Type B pancreatic cell (in vitro differentiated cells): ENCODE measurements around the gene LIM2. TPM values are rescaled to one million over a fixed set of nuclear protein-coding genes. Genes with fewer than 3 reads are reported as not detected.
"Not testable (repeated sequence)": the region's sequence is repeated elsewhere in the genome, so short reads cannot be mapped to it uniquely, and the experiment has no call there.

ENCODE experiments used
- DNase-seq: peaks from one replicate; pipeline ENCODE4 v3.0.0; 2021; ENCODE audit warnings: mixed read lengths; ENCODE audit not compliant: unreplicated experiment; ENCODE audit errors: extremely low spot score
- H3K27ac Mint-ChIP-seq: 2 replicates; pipeline ENCODE4 v1.8.0; 2021; ENCODE audit warnings: mild to moderate bottlenecking, mixed read lengths
- H3K27me3 Mint-ChIP-seq: 2 replicates; pipeline ENCODE4 v1.8.0; 2021; ENCODE audit warnings: mixed read lengths
- H3K36me3 Mint-ChIP-seq: 2 replicates; pipeline ENCODE4 v1.8.0; 2021; ENCODE audit warnings: mixed read lengths
- H3K4me1 Mint-ChIP-seq: one replicate; pipeline ENCODE4 v1.8.0; 2021; ENCODE audit warnings: mixed read lengths; ENCODE audit not compliant: unreplicated experiment
- H3K4me3 Mint-ChIP-seq: 2 replicates; pipeline ENCODE4 v1.8.0; 2021; ENCODE audit warnings: mild to moderate bottlenecking, mixed read lengths
- H3K9me3 Mint-ChIP-seq: 2 replicates; pipeline ENCODE4 v1.8.0; 2021; ENCODE audit warnings: mixed read lengths
- total RNA-seq: library from RNA; stranded (reverse); gene quantifications from 2 replicates; pipeline ENCODE4 v1.2.1, GENCODE V29; 2021; ENCODE audit warnings: low replicate concordance
- TF ChIP-seq, protein P1 (sequence below): fragments of 200-600 bp; sonication (generic); conservative IDR thresholded peaks from 2 replicates; pipeline ENCODE4 v1.5.0; 2021; ENCODE audit warnings: antibody characterized with exemption, mild to moderate bottlenecking

The LIM2 gene
- total RNA-seq, 1 donor from 2014 or later, result 19.5 TPM

DNA sequence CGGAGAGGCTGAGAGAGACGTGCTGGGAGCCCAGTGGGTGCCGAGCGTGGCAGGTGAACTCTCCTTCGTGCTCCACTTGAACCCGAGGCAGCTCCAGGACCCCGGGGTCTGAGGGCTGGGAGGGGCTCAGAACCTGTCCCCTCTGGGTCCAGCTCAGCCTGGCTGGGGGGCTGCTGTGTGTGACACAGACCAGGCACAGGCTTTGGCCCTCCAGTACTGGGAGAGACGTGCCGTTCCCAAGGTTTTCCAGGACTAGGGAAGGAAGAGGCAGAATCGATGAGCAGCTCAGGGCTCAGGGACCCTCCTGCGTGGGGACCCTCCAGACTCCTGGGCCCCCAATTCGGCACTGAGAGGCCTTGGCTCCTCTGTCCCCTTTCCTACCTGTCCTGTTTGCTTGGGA, 27.4 kb upstream of the LIM2 start:
- peaks cover 9% of the 10 kb centered on the region for H3K27me3 Mint-ChIP-seq
- H3K9me3 Mint-ChIP-seq, result no peaks in the 10 kb centered on the region
- TF ChIP-seq, protein P1, sequence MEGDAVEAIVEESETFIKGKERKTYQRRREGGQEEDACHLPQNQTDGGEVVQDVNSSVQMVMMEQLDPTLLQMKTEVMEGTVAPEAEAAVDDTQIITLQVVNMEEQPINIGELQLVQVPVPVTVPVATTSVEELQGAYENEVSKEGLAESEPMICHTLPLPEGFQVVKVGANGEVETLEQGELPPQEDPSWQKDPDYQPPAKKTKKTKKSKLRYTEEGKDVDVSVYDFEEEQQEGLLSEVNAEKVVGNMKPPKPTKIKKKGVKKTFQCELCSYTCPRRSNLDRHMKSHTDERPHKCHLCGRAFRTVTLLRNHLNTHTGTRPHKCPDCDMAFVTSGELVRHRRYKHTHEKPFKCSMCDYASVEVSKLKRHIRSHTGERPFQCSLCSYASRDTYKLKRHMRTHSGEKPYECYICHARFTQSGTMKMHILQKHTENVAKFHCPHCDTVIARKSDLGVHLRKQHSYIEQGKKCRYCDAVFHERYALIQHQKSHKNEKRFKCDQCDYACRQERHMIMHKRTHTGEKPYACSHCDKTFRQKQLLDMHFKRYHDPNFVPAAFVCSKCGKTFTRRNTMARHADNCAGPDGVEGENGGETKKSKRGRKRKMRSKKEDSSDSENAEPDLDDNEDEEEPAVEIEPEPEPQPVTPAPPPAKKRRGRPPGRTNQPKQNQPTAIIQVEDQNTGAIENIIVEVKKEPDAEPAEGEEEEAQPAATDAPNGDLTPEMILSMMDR, result no peak
- H3K36me3 Mint-ChIP-seq, result no peaks in the 10 kb centered on the region
- no peak overlapping the region for H3K4me3 Mint-ChIP-seq
- H3K27ac Mint-ChIP-seq, result no peak overlapping the region
- DNase-seq, result no peak
- H3K4me1 Mint-ChIP-seq, result no peaks in the 10 kb centered on the region

DNA sequence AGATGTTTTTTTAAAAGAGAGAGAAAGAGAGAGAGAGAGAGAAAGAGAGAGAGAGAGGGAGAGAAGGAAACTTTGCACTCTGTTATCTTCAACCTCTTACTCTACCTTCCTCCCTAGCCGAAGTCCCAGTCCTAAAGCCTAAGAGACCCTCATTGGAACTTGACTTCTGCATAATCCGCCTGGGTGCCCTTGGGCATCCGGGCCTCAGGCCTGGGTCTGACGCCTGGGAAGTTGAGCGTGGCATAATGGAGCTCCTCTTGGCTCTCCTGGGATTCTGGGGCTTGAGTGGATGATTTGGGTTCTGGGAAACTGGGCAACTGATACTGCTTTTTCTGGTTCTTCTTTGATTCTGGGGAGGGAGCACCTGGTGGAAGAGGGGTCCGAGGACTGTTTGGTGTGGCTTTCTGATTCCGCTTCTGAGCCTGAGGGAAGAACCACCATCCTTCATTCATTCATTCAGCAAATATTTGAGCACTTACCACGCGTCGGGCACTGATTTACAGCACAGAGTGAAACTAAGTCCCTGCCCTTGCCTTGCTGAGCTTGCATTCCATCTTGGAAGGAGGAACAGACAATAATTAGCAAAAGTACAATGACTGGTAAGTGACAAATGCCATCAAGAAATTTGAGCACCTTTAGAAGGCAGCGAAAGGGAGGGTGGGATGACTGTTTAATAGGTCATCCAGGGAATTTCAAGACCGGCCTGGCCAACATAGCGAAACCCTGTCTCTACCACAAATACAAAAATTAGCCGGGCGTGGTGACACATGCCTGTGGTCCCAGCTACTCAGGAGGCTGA, 23.4 kb upstream of the LIM2 start:
- no peak for DNase-seq
- no peak overlapping the region for H3K4me3 Mint-ChIP-seq
- H3K4me1 Mint-ChIP-seq, result no peaks in the 10 kb centered on the region
- TF ChIP-seq, protein P1, result no peak
- H3K9me3 Mint-ChIP-seq, result no peaks in the 10 kb centered on the region
- no peak overlapping the region for H3K27ac Mint-ChIP-seq
- no peaks in the 10 kb centered on the region for H3K36me3 Mint-ChIP-seq
- no peaks in the 10 kb centered on the region for H3K27me3 Mint-ChIP-seq

DNA sequence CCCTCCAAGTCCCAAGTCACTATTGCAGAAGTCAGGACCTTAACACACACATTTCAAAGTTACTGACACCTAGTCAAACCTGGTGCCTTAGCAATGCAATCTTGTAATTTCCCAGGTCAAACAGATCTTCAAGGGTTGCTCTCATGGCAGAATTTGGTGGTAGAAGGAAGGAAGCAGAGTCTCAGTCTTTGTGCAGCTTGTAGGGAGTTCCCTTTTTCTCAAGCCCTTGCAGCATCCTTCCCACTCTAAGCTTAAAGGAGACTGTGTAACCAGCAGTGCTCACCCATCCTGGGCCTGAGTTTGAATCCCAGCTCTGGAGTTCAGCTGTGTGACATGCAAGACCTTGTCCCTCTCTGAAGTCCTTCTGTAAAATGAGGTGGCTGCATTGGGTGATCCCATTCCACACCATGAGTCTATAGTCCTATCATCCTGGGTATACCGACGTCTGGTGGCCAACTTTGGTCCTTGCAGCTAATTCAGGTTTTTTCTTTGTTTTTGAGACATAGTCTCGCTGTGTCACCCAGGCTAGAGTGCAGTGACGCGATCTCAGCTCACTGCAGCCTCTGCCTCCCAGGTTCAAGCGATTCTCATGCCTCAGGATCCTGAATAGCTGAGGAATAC, 19.8 kb upstream of the LIM2 start:
- H3K36me3 Mint-ChIP-seq, result peaks cover 4% of the 10 kb centered on the region
- no peak overlapping the region for H3K27ac Mint-ChIP-seq
- no peaks in the 10 kb centered on the region for H3K4me1 Mint-ChIP-seq
- H3K27me3 Mint-ChIP-seq, result no peaks in the 10 kb centered on the region
- H3K4me3 Mint-ChIP-seq, result no peak overlapping the region
- peaks cover 8% of the 10 kb centered on the region for H3K9me3 Mint-ChIP-seq
- no peak for DNase-seq
- TF ChIP-seq, protein P1, result peak; percentile 62

DNA sequence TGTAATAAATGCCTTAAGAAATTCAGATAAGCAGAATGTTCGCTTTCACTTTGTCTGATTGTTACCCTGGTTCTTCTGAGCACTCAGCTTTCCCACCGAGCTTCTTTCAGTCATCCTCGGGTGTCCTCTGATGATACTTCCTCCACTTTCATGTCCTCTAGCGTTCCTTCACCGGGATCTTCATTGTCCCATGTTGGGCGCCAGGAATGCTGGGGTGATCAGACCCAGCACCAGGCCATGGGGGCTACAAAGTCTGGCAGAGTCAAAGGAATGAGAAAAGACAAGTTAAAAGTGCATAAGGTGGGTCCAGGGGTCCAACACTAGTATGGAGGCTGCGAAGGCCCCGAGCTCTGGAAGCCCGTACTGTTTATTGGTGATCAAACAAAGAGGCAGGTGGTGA, 14.3 kb upstream of the LIM2 start:
- TF ChIP-seq, protein P1, result no peak
- Mint-ChIP-seq H3K27me3 (no peaks in the 10 kb centered on the region), H3K36me3 (peaks cover 7% of the 10 kb centered on the region), H3K4me1 (peaks cover 11% of the 10 kb centered on the region), H3K4me3 (no peak overlapping the region), H3K9me3 (peaks cover 20% of the 10 kb centered on the region), H3K27ac (no peak overlapping the region)
- DNase-seq, result no peak

DNA sequence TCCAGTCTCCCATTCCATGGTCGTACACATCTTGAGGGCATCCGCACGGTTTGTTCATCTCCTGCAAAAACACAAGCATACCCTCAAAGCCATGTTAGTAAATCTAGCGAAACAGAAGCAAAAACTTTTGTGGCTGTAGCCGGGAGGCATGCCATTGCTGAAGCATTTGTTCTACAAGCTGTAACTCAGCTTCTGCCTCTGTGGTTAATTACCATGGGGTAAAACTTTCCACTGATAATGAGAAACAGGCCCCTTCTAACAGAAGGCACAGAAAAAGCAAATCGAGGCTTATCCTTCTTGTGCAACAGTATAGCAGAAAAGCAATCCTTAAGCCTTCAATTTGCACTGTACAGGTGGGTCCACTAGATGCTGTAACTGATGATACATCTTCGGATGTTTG, 12.2 kb upstream of the LIM2 start:
- H3K36me3 Mint-ChIP-seq, result not testable (repeated sequence)

DNA sequence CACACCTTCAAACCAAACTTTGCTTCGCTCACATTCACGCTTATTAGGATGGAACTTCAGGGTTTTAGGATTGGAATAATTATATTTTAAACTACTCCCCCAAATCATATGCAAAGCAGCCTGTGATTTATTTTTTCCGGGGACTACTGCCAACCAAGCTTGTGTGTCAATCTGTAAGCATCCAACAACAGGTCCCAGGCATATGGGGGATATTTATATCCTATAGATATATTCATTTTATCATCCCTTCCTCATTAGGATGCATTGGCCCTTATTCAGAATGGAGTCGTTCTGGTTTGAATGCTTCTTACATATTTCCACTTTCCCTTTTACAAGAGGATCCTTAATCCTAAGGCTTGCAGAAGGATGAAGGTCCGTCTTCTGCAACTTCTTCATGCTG, 11.5 kb upstream of the LIM2 start:
- Mint-ChIP-seq H3K4me3 (no peak overlapping the region), H3K27ac (no peak overlapping the region), H3K4me1 (peaks cover 17% of the 10 kb centered on the region), H3K9me3 (peaks cover 21% of the 10 kb centered on the region), H3K27me3 (no peaks in the 10 kb centered on the region), H3K36me3 (peaks cover 7% of the 10 kb centered on the region)
- TF ChIP-seq, protein P1, result no peak
- DNase-seq, result no peak

More for the DNA sequence above, 12.2 kb upstream of the LIM2 start:
- DNase-seq, H3K27me3 Mint-ChIP-seq, H3K4me3 Mint-ChIP-seq, H3K27ac Mint-ChIP-seq: not testable (repeated sequence)
- Mint-ChIP-seq H3K9me3 (peaks cover 21% of the 10 kb centered on the region), H3K4me1 (peaks cover 14% of the 10 kb centered on the region)
